Neural progenitor cell (in vitro differentiated cells): Measurements from ENCODE around the gene FAM53B.

Source experiments
- EZH2 ChIP-seq: fragments of 200-600 bp; sonication (generic); IDR thresholded peaks from 2 replicates; pipeline ENCODE4 v1.6.1; 2017; ENCODE audit warnings: antibody characterized with exemption, mild to moderate bottlenecking, moderate library complexity
- EZH2phosphoT487 ChIP-seq: fragments of 200-600 bp; sonication (generic); IDR thresholded peaks from 2 replicates; pipeline ENCODE4 v1.6.1; 2017; ENCODE audit warnings: antibody characterized with exemption
- TF ChIP-seq, protein P1 (sequence below): fragments of 200-600 bp; sonication (generic); IDR thresholded peaks from 2 replicates; pipeline ENCODE4 v1.5.1; 2017; ENCODE audit warnings: antibody characterized with exemption, mild to moderate bottlenecking

DNA sequence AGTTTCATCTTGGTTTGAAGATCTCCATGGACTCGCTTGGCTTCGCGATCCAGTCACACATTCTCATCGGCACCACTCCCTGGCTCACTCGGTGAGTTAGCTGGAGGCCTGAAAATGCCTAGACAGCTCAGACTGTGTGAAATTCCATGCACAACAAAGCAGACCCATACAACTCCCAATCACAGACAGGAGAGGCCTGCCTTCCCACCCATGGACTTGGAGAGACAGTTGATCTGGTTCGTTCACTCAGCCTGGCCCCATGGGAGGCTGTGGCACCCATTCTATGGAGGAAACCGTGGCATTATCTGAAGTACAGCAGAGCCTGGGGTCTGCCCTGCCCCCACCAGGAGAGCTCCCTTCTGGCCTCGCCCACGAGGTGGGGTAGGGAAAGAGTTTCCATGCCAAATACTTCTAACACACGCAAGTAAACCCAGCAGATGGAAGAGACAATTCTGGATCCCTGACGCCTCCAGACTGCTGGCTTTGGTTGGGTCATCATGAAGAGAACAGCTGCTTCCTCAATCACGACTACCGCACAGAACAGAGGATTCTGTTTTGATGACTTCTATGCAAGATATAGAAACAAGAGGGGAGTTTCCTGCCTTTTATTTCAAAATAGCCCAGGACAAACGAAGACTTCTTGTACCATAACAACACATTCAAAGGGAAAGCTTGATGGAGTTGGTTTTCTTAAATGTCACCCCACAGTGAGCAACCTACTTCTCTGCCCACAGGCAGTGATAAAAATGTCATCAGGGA, 15.9 kb downstream of the FAM53B start:
- TF ChIP-seq, protein P1, sequence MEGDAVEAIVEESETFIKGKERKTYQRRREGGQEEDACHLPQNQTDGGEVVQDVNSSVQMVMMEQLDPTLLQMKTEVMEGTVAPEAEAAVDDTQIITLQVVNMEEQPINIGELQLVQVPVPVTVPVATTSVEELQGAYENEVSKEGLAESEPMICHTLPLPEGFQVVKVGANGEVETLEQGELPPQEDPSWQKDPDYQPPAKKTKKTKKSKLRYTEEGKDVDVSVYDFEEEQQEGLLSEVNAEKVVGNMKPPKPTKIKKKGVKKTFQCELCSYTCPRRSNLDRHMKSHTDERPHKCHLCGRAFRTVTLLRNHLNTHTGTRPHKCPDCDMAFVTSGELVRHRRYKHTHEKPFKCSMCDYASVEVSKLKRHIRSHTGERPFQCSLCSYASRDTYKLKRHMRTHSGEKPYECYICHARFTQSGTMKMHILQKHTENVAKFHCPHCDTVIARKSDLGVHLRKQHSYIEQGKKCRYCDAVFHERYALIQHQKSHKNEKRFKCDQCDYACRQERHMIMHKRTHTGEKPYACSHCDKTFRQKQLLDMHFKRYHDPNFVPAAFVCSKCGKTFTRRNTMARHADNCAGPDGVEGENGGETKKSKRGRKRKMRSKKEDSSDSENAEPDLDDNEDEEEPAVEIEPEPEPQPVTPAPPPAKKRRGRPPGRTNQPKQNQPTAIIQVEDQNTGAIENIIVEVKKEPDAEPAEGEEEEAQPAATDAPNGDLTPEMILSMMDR = no peak
- TF ChIP-seq EZH2phosphoT487 = no peak
- no peak for TF ChIP-seq EZH2
